ENCODE results near the gene G0S2.

G0S2 gene

GRCh38 chr1:209721323-209721722 is 46.1 kb downstream of the G0S2 start:
- DNase-seq: no peak

- DNase-seq: no peak
Measured at GRCh38 chr1:209723265-209723664, 48.1 kb downstream of the G0S2 start.

GRCh38 chr1:209723756-209724693 is 48.8 kb downstream of the G0S2 start:
- no peak for DNase-seq

Measured in NCI-H187 treated with DMSO at 0.1 percent for 48 hours (cell line).